ENCODE data around the gene PITRM1.

DNA sequence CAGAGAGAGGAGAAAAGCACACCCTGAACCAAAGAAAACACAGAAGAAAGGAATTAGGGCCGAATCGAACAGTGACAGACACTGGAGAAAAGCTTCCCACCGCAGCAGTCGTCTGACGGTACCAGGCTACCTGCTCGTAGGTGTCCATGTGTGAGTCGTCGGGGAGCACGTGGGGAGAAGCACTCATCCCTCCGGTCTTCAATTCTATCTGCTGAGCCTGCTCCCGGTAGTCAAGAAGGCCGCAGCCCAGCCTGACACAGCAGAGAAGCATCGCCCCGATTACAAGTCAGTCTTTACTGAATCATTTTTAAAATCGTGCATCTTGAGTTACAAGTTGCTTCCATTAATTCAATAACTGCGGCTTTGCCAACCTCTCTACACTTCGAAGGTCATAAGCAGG lies 24.5 kb downstream of the PITRM1 start:
- TF ChIP-seq, protein P1, sequence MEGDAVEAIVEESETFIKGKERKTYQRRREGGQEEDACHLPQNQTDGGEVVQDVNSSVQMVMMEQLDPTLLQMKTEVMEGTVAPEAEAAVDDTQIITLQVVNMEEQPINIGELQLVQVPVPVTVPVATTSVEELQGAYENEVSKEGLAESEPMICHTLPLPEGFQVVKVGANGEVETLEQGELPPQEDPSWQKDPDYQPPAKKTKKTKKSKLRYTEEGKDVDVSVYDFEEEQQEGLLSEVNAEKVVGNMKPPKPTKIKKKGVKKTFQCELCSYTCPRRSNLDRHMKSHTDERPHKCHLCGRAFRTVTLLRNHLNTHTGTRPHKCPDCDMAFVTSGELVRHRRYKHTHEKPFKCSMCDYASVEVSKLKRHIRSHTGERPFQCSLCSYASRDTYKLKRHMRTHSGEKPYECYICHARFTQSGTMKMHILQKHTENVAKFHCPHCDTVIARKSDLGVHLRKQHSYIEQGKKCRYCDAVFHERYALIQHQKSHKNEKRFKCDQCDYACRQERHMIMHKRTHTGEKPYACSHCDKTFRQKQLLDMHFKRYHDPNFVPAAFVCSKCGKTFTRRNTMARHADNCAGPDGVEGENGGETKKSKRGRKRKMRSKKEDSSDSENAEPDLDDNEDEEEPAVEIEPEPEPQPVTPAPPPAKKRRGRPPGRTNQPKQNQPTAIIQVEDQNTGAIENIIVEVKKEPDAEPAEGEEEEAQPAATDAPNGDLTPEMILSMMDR (IDR thresholded peaks at IDR 0.05; ENCODE audit: extremely low read depth in 1 of 2, insufficient read depth in 1 of 2, low read depth in 1 of 2, low read length in 2 of 2): no peak
- no peak for TF ChIP-seq POLR2AphosphoS5 (IDR thresholded peaks at IDR 0.05; ENCODE audit: insufficient read depth, low read depth, low read length)
- no peak for TF ChIP-seq FOS (IDR thresholded peaks at IDR 0.05; ENCODE audit: borderline replicate concordance, insufficient read depth, low read length)
- no peak for TF ChIP-seq EZH2 (IDR thresholded peaks at IDR 0.05; ENCODE audit: borderline replicate concordance, low read depth, low read length, severe bottlenecking)
- TF ChIP-seq, protein P2, sequence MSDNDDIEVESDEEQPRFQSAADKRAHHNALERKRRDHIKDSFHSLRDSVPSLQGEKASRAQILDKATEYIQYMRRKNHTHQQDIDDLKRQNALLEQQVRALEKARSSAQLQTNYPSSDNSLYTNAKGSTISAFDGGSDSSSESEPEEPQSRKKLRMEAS (IDR thresholded peaks at IDR 0.05; ENCODE audit: insufficient read depth, insufficient read length): no peak
- TF ChIP-seq POLR2A (IDR thresholded peaks at IDR 0.05; ENCODE audit: low read depth, low read length): no peak

All from endothelial cell of umbilical vein (primary cell).